IPS-18c (cell line): Measurements from ENCODE around the gene ADAMTS1.
A peak's percentile ranks its signal among the peaks of the same experiment; 100 is the strongest.

ENCODE experiments used
- H3K4me3 ChIP-seq: 2 replicates; pipeline ENCODE4 v1.7.0; 2013; ENCODE audit warnings: low read depth, mild to moderate bottlenecking, low read length, moderate library complexity; ENCODE audit not compliant: insufficient read depth
- H3K9me3 ChIP-seq: one replicate; pipeline ENCODE4 v1.6.1; 2013; ENCODE audit warnings: mild to moderate bottlenecking, low read length, moderate library complexity; ENCODE audit not compliant: control insufficient read depth, insufficient read depth

Gene ADAMTS1

DNA sequence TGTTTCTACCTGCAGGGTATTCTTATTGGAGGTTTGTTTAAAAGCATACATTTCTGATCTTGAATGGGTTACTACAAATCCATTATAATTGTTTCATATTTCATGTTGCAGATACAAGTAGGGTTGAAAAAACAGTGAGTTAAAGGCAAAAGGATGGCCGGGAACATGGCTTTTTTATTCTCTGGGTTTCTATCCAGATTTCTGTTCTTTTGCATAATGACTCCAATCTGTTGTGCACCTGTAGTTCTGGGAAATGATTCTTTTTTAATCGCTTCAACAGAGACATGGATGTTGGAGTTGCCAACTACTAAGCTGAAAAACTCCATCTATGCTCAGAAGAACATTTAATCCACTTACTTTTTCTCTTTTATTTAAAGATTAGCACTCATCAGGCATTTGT, 2.7 kb upstream of the ADAMTS1 start:
- no peak overlapping the region for H3K4me3 ChIP-seq
- no peaks in the 10 kb centered on the region for H3K9me3 ChIP-seq

DNA sequence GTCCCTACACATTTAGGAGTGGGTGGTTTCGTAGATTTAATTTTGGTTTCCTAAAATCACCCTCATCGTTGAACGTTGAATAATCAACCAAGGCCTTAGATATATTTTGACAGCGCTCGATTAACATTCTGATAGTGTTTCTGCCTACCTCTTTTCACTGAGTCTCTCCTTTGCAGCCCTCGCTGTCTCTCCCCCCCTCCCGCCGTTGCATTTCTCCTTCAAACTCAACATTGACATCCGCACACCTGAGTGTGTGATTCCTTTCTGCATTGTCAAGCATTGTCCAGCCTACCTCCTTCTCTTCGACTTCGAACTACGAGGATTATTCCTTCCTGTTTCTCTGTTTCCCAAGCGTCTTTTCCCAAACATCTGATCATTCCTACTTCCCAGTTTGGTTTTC, 1.8 kb upstream of the ADAMTS1 start:
- Histone ChIP-seq H3K4me3 (peak overlapping the region; percentile 78; the same call in 1 of the 2 replicates), H3K9me3 (no peaks in the 10 kb centered on the region)

DNA sequence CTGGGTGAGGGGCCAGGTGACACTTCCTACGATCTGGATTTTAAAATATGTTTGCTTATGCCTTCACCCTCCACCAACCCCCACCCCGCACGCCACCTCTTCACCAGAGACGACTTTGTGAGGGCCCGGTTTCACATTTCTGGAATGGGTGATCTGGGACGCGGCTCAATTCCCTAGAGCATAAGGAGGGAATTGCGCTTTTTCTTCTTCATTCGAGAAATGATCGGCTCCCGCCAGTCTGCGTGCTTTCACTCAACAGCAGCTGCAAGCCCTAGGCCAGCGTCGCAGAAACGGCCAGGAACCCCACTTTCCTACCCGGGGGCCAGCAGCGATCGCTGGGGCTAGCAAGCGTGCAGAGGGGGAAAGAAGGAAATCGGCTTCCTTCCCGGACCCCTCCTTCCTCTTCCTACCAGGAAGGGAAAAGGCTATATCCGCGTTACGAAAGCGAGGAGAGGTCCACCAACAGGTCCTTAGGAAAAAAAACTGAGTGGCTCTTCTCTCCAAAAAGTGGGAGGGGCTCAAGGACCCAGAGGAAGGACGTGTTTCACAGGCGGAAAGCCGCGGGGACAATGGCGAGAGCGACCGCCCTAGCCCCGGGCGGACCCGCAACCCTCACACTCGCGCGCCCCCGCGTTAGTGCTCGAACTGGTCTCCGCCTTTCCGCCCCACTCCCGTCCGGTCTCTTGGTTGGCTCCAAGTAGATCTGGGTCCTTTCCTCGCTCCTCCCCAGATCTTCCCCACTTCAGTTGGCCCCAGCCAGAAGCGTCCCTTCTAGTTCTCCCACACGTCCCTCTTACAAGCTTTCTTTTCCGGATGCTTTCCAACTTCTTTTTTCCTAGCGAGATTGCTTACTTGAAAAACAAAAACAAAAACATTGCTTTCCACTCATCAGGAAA, 1.1 kb upstream of the ADAMTS1 start:
- Histone ChIP-seq H3K9me3 (no peaks in the 10 kb centered on the region), H3K4me3 (peak overlapping the region; percentile 78)

DNA sequence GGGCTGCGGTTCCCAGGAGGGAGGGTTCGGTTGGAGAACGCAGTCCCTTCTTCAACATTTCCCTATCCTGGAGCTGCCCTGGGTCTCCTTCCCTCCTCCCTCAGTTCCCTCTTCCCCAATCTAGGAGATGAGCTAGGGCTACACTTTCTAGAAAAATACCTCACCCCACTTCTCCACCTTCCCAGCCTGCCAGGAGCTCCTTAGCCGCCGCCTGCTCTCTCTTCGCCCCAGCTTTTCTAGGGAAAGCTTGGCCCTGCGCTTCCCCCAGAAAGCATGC, 488 bp upstream of the ADAMTS1 start:
- peak overlapping the region; percentile 78 for H3K4me3 ChIP-seq
- no peaks in the 10 kb centered on the region for H3K9me3 ChIP-seq

DNA sequence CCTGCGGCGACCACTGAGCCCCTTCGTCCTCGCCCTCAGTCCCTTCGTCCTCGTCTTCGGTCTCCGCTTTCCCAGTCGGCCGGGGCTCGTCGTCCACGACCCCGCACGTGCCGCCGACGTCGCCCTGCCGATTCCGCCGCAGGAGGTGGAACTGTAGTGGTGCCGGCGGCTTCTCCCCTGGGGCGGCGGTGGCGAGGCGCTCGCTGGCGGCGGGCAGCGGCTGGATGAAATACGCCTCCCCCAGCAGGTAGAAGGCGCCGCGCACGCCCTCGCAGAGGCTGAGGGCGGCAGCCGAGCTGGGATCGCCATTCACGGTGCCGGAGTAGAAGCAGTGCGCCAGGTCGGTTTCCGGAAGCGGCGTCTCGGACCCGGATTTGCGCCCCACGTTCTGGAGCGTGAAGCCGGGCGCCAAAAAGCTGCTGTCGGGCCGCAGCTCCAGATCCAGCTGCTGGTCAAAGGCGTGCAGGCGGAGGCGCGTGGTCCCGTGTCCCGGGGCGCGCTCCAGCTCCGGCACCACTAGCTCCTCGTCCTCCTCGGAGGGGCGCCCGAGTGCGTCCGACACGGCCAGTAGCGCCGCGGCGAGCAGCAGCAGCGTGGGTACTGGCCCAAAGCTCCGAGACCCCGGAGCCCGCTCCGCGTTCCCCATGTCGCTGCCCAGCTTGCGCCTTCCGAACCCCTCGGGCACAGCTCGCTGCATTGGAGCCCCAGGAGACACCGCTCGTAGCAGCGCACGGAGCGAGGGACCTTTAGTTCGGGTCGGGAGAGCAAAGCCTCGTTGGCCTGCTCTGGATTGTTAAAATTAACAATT, 747 bp downstream of the ADAMTS1 start:
- Histone ChIP-seq H3K9me3 (no peaks in the 10 kb centered on the region), H3K4me3 (peak overlapping the region; percentile 78)

DNA sequence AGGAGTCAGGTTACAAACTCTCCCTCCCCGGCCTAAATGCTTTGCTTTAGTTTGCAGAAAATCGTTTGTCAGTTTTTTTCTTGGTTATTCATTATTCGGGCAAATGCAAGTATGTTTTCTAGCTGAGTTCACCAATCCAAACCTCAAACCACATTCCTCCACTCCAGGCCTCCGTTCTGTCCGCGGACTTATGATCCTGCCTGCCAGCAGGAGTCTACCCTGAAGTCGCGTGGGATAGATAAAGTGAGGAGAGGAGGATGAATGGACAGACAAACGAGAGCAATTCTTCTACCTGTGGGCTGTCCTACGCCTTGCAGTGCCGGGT, 1.3 kb downstream of the ADAMTS1 start:
- H3K4me3 ChIP-seq, result peak overlapping the region; percentile 78
- no peaks in the 10 kb centered on the region for H3K9me3 ChIP-seq

DNA sequence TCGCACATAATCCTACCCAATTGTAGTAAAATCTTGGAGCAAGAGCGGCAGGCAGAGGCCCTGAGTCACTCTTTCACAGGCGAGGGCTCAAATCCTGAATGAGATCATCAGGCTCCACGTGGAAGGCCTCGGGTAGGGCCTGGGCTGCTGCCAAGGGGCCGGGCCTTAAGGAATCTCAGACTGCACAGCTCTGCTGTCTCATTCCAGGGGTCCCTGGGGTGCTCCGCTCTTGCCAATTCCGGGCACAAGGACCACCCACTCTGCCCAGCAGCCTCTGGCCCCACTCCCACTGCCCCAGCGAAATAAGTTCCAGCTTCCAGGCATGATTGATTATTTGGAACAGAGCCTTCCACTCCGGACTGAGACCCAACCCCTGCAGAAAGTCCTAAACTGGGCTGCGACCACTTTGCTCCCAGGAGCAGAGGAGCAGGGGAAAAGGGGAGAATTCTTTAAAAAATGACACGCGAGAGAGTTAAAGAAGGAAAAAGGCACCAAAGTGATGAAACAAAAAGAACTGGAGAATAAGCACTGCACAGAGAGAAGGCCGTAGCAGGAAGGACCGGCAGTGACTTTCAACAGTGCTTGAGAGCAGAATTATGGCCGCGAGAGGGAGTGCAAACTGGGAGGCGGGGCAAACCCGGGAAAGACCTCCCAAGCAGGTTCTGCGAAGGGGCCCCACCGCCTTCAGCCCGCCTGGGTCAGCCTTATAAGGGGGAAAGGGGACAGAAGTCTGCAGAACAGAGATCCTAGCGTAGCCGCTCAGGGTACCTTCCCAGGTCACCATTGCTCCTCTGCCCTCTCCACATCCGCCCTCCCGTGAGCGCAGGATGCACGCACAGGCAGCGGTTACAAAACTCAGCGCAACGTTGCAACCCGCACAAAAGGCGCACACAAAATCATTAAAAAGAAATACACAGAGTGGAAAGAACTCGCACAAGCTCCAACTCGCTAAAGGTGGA, 2.0 kb downstream of the ADAMTS1 start:
- Histone ChIP-seq H3K4me3 (peak overlapping the region; percentile 78), H3K9me3 (no peaks in the 10 kb centered on the region)

DNA sequence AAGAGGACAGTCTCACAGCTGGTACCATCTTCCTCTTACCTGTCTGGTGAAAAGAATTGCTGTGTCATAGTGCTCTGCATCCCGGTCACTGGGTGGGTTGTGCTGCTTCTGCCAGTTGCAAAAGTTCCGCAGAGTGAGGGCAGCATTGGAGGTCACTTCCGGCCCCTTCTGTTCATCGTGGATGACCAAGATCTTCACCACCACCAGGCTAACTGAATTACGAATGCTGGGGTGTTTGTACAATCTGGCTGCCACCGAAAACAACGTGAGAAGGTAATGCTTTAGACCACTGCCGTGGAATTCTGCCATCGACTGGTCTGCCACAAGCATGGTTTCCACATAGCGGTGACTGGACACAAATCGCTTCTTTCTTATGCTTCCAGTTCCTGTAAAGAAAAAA, 2.9 kb downstream of the ADAMTS1 start:
- no peaks in the 10 kb centered on the region for H3K9me3 ChIP-seq
- no peak overlapping the region for H3K4me3 ChIP-seq

DNA sequence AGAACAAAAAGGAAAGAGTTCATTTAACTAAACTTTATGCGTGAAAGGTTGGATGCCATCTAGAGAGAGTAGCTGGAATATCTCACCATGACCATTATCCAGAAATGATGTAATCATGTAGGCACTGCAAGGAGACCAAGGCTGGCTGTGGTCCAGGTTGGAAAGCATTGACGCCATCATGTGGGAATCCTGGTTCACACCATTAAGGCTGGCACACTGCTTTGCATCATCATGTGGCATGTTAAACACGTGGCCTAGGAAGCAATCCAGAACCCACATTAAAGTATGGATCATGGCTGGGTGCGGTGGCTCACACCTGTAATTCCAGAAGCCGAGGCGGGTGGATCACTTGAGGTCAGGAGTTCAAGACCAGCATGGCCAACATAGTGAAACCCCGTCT, 4.3 kb downstream of the ADAMTS1 start:
- no peak overlapping the region for H3K4me3 ChIP-seq
- H3K9me3 ChIP-seq, result no peaks in the 10 kb centered on the region

DNA sequence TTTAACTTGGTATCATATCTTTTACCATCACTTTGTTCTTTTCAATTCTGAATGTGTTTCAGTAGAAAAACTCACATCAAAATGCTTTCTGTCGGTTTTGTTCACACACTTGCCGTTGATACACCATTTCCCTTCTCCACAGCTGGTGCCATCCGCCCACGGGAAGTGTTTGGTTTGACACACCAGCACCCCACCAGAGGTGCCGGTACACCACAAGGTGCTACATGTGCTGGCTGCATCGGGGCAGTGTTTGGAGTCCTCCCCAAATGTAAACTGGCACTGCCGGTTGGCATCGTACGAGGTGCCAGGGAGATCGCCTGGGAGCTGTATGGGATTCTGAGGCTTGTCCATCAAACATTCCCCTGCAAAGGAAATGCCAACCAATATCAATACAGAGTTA, 5.0 kb downstream of the ADAMTS1 start:
- H3K4me3 ChIP-seq, result no peak overlapping the region

DNA sequence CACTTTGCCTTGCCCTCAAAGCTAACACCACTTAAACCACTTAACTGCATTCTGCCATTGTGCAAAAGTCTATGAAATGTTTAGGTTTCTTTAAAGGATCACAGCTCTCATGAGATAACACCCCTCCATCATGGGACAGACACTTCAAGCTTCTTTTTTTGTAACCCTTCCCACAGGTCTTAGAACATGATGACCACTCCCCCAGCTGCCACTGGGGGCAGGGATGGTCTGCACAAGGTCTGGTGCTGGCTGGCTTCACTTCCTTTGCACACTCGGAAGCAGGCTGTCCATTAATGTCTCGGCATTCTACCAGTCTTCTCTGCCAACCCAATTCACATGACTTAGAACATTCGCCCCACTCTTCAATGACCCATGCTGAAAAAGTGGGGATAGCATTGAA, 7.7 kb downstream of the ADAMTS1 start:
- Histone ChIP-seq H3K4me3 (no peak overlapping the region), H3K9me3 (no peaks in the 10 kb centered on the region)

More for the DNA sequence above, 5.0 kb downstream of the ADAMTS1 start:
- H3K9me3 ChIP-seq, result no peaks in the 10 kb centered on the region

DNA sequence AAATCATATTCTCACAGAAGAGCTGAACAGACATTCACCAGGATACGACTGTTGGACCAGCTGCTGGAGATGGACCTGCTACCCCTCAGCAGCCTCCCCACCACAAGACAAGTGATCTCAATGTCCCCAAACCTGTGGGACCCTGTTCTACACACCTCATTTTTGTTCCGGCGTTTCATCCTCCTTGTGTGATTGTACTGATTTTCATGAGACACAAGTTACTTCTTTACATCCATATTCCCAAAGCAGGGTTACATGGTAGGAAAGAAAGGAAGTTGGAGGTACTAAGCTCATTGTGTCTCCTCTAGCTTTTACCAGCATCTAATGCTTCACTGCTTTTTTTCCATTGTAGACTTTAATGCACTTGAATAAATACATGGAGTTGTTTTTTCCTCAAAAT, 8.7 kb downstream of the ADAMTS1 start:
- Histone ChIP-seq H3K4me3 (no peak overlapping the region), H3K9me3 (no peaks in the 10 kb centered on the region)

DNA sequence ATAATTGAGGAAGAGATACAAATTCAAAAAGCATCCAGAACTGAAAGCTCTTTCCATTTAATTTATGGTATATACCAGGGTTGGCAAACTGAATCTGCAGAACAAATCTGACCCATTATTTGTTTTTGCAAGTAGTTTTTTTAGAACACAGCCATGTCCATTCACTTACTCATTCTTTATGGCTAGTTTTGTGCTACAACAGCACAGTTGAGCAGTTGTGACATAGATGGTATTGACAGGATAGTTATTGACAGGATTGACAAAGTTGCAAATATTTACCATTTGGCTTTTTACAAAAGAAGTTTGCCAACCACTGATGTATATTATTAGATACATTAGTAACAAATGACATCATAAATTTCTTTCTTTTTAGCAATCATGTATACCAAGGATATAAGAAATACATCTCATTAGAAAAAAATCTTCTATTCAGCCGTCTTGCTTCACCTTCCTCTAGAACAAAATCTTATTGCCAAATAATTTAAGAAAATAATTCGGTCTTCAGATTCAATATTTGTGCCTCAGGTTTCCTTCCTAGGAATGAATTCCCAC, 9.4 kb downstream of the ADAMTS1 start:
- Histone ChIP-seq H3K9me3 (no peaks in the 10 kb centered on the region), H3K4me3 (no peak overlapping the region)

DNA sequence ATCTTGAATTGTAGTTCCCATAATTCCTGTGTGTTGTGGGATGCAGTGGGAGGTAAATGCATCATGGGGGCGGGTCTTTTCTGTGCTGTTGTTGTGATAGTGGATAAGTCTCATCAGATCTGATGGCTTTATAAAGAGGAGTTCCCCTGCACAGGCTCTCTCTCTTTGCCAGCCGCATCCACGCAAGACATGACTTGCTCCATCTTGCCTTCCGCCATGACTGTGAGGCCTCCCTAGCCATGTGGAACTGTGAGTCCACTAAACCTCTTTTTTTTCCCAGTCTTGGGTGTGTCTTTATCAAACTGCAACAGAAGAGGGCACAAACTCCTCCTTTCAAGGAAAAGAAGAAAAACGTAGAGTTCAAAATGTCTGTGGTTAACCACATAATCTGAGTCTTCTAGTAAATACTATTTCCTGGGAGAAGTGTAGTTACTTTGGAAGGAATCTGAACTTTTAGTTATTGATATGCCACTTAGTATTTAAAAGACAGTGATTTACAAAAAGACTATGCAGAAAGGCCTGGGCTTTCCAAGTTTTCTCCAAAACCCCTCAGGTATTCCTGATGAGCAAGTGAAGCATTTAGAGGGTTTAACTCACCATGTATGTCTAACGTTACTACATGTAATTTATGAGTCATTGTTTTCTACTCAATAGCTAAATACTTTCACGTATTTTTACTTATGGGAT, 10.0 kb downstream of the ADAMTS1 start:
- Histone ChIP-seq H3K9me3 (no peaks in the 10 kb centered on the region), H3K4me3 (no peak overlapping the region)

DNA sequence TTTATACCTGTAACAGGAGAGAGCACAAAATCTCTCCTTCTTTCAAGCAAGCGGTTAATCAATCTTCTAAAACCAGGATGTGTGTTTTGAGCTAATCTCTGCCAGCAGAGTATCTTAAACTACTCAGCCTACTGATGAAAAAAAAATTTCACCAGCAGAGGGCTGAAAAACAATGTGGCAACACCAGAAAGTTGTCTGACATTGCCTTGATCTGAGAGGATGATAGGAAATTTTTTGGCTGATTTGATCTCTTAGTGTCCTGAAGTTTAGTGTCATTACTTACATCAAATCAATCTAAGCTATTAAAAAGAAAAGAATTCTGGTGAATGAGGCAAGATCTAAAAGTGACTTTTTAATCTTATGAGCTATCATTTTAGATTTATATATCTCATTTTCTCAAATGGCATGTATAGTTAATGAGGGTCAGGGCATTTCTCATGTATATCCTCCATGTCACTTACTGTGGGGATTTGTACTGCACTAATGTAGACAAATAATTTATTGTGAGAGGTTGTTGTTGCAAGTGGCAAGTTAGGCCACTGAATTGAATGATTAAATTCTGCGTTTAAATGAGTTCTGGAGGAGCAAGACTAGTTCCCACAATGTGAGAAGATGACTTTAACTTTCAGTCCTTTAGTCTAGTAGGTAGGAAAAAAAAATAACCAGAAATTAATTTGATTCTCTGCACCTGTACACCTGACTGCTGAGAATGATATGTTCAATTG, 10.9 kb downstream of the ADAMTS1 start:
- no peak overlapping the region for H3K4me3 ChIP-seq
- no peaks in the 10 kb centered on the region for H3K9me3 ChIP-seq

DNA sequence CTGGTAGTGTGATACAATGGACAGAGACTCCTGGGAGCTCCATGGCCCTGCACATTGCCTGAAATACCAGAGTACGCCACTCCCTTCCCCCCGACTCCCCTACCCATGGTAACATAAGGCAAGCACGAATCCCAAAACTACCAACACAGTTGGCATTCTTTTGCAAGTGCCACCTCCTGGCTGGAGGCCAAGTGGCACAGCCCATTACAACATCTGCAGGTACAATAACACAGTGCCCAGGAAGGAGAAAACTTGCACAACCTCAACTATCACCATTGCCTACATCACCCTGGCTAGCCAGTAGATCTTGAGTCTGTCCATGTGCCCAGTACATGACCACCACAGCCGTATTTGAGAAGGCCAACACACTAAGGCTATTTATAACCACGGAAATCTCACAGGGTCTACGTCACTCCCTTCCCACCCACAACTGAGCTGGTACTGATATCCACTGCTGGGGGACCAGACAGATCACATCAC, 11.7 kb downstream of the ADAMTS1 start:
- no peaks in the 10 kb centered on the region for H3K9me3 ChIP-seq

More for the DNA sequence above, 11.7 kb downstream of the ADAMTS1 start:
- no peak overlapping the region for H3K4me3 ChIP-seq
